Loucy (cell line): ENCODE results near the gene XDH.

ENCODE experiments used
- H2AFZ ChIP-seq: fragments of 200-600 bp; sonication (generic); 2 replicates; pipeline ENCODE4 v1.6.0; 2016; ENCODE audit warnings: antibody characterized with exemption, mild to moderate bottlenecking, low read length, moderate library complexity
- H3F3A ChIP-seq: fragments of 200-600 bp; 2 replicates; pipeline ENCODE4 v1.6.0; 2016; ENCODE audit warnings: antibody characterized with exemption, low read depth, mild to moderate bottlenecking
- H3K27me3 ChIP-seq: fragments of 200-600 bp; sonication (generic); 2 replicates; pipeline ENCODE4 v1.6.1; 2014; ENCODE audit warnings: low read length, mild to moderate bottlenecking; ENCODE audit not compliant: insufficient read depth, poor library complexity, severe bottlenecking
- H3K36me3 ChIP-seq: fragments of 200-600 bp; sonication (generic); 2 replicates; pipeline ENCODE4 v1.6.1; 2016; ENCODE audit warnings: low read length; ENCODE audit not compliant: insufficient read depth
- H3K4me1 ChIP-seq: fragments of 200-600 bp; sonication (generic); 2 replicates; pipeline ENCODE4 v1.5.1; 2014; ENCODE audit warnings: low read length, mild to moderate bottlenecking; ENCODE audit not compliant: insufficient read depth, poor library complexity, severe bottlenecking
- H3K4me2 ChIP-seq: fragments of 200-600 bp; sonication (generic); 2 replicates; pipeline ENCODE4 v1.6.0; 2014; ENCODE audit warnings: antibody characterized with exemption, low read length, low read depth, mild to moderate bottlenecking; ENCODE audit not compliant: poor library complexity, severe bottlenecking
- H3K4me3 ChIP-seq: fragments of 200-600 bp; sonication (generic); 2 replicates; pipeline ENCODE4 v1.5.1; 2014; ENCODE audit warnings: low read length, mild to moderate bottlenecking, mixed read lengths; ENCODE audit not compliant: poor library complexity, severe bottlenecking
- H3K79me2 ChIP-seq: fragments of 200-600 bp; sonication (generic); 2 replicates; pipeline ENCODE4 v1.6.1; 2014; ENCODE audit warnings: low read length; ENCODE audit not compliant: insufficient read depth
- H3K9ac ChIP-seq: fragments of 200-600 bp; sonication (generic); 2 replicates; pipeline ENCODE4 v1.6.0; 2014; ENCODE audit warnings: mild to moderate bottlenecking, low read depth, low read length, moderate library complexity; ENCODE audit not compliant: poor library complexity, severe bottlenecking
- H3K9me2 ChIP-seq: fragments of 200-600 bp; sonication (generic); replicated peaks from 2 replicates; pipeline ENCODE4 v1.6.1; 2016; ENCODE audit warnings: low read depth, low read length, mixed read lengths
- H3K9me3 ChIP-seq: fragments of 200-600 bp; sonication (generic); 2 replicates; pipeline ENCODE4 v1.6.1; 2014; ENCODE audit warnings: mild to moderate bottlenecking, antibody characterized with exemption, low read length, low read depth; ENCODE audit not compliant: insufficient read depth
- H4K20me1 ChIP-seq: fragments of 200-600 bp; sonication (generic); 2 replicates; pipeline ENCODE4 v1.6.0; 2014; ENCODE audit warnings: antibody characterized with exemption, low read length, mild to moderate bottlenecking; ENCODE audit not compliant: insufficient read depth, poor library complexity, severe bottlenecking
- CTCF ChIP-seq: fragments of 200-600 bp; sonication (generic); conservative IDR thresholded peaks from 2 replicates; pipeline ENCODE4 v1.5.1; 2014; ENCODE audit warnings: mild to moderate bottlenecking, antibody characterized with exemption, low read length
- EZH2phosphoT487 ChIP-seq: fragments of 200-600 bp; IDR thresholded peaks from 2 replicates; pipeline ENCODE4 v1.6.1; 2018; ENCODE audit warnings: antibody characterized with exemption, mild to moderate bottlenecking, moderate library complexity, borderline replicate concordance

The XDH gene

DNA sequence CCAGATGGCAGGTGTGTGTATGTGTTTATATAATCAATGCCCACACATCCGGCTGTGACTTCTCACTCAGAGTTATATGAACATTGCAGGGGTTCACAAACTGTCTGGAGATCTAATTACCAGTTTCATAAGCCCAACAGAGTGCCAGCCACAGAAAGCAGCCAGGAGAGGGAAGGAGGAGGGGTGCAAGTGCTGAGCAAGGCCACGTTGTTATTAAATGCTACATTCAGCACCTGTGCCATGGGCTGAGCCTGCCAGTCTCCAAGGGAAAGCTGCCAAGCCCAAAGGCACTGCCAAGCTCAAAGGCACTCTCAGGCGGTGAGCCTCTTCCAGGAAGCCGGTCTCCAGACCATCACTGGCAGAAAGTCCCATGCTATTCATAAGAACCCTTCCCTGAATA is 17.4 kb downstream of the XDH start:
- H4K20me1 ChIP-seq: no peaks in the 10 kb centered on the region
- H3K4me1 ChIP-seq: no peaks in the 10 kb centered on the region
- H3K27me3 ChIP-seq: no peaks in the 10 kb centered on the region
- no peak overlapping the region for H3K9ac ChIP-seq
- H2AFZ ChIP-seq: no peak overlapping the region
- H3K9me3 ChIP-seq: no peaks in the 10 kb centered on the region
- no peaks in the 10 kb centered on the region for H3K79me2 ChIP-seq
- no peak overlapping the region for H3K4me3 ChIP-seq
- H3K4me2 ChIP-seq: no peak overlapping the region
- no peaks in the 10 kb centered on the region for H3K9me2 ChIP-seq
- no peak for TF ChIP-seq EZH2phosphoT487
- no peak for TF ChIP-seq CTCF
- H3F3A ChIP-seq: no peaks in the 10 kb centered on the region
- no peaks in the 10 kb centered on the region for H3K36me3 ChIP-seq

- no peaks in the 10 kb centered on the region for H3K4me1 ChIP-seq
- TF ChIP-seq EZH2phosphoT487 (no peak), CTCF (no peak)
- no peaks in the 10 kb centered on the region for H3K36me3 ChIP-seq
- no peak overlapping the region for H3K4me3 ChIP-seq
- H3F3A ChIP-seq: no peaks in the 10 kb centered on the region
- no peak overlapping the region for H3K9ac ChIP-seq
- H3K9me2 ChIP-seq: no peaks in the 10 kb centered on the region
- no peak overlapping the region for H3K4me2 ChIP-seq
- no peak overlapping the region for H2AFZ ChIP-seq
- H3K27me3 ChIP-seq: no peaks in the 10 kb centered on the region
- no peaks in the 10 kb centered on the region for H4K20me1 ChIP-seq
- no peaks in the 10 kb centered on the region for H3K9me3 ChIP-seq
- H3K79me2 ChIP-seq: no peaks in the 10 kb centered on the region
Observed at GRCh38 chr2:31390324-31390723, 24.2 kb downstream of the XDH start.

DNA sequence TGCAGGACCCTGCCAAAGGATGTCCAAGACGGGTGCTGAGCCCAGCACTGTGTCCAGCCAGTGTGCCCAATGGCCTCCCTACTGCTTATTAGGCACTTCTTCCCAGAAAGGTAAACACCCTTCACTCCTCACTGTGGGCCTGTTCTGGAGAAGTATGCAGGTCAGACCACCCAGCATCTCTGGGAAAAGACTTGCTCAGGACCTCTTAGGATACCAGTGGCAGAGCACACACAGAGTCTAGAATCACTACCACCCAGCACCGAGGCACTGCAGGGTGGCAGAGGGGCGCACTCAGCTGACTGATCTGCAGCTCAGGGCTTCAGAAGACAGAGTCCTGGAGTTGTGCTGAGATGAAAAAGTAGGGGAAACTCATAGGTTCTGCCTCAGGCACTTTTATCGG is 25.8 kb downstream of the XDH start:
- H2AFZ ChIP-seq: no peak overlapping the region
- no peaks in the 10 kb centered on the region for H3F3A ChIP-seq
- peaks cover 4% of the 10 kb centered on the region for H3K4me1 ChIP-seq
- no peak overlapping the region for H3K4me2 ChIP-seq
- H3K27me3 ChIP-seq: no peaks in the 10 kb centered on the region
- H3K9ac ChIP-seq: no peak overlapping the region
- no peak overlapping the region for H3K4me3 ChIP-seq
- no peaks in the 10 kb centered on the region for H3K79me2 ChIP-seq
- H3K9me2 ChIP-seq: no peaks in the 10 kb centered on the region
- no peaks in the 10 kb centered on the region for H4K20me1 ChIP-seq
- H3K36me3 ChIP-seq: no peaks in the 10 kb centered on the region
- H3K9me3 ChIP-seq: no peaks in the 10 kb centered on the region
- no peak for TF ChIP-seq CTCF
- no peak for TF ChIP-seq EZH2phosphoT487
